HepG2 (cell line): ENCODE data around the gene SYNGR4. TPM values are rescaled to one million over a fixed set of nuclear protein-coding genes. Genes with fewer than 3 reads are reported as not detected.

Source experiments
- HMG20B ChIP-seq: conservative IDR thresholded peaks from 2 replicates; pipeline ENCODE4 v1.6.1; 2016; ENCODE audit warnings: missing genetic modification reagents, missing compliant biosample characterization
- HMGA1 ChIP-seq: sonication (generic); formaldehyde crosslinking; conservative IDR thresholded peaks from 2 replicates; pipeline ENCODE4 v1.4.0; 2020; ENCODE audit warnings: missing genetic modification reagents
- KLF16 ChIP-seq, 2 experiments: sonication (generic) in 1 of 2; formaldehyde crosslinking in 1 of 2; IDR thresholded peaks; 2 replicates each; pipeline versions ENCODE4 v1.6.1 to v1.8.0; 2016 to 2023; ENCODE audit warnings: missing genetic modification reagents in 2 of 2, missing compliant biosample characterization in 1 of 2
- MLLT10 ChIP-seq: sonication (generic); formaldehyde crosslinking; IDR thresholded peaks from 2 replicates; pipeline ENCODE4 v1.4.0; 2020; ENCODE audit warnings: missing genetic modification reagents
- MTA3 ChIP-seq: sonication (generic); formaldehyde crosslinking; IDR thresholded peaks from 2 replicates; pipeline ENCODE4 v1.4.0; 2020; ENCODE audit warnings: missing genetic modification reagents
- NCOA5 ChIP-seq: sonication (generic); formaldehyde crosslinking; IDR thresholded peaks from 2 replicates; pipeline ENCODE4 v1.4.0; 2020; ENCODE audit warnings: missing genetic modification reagents
- RAD21 ChIP-seq: fragments of 450-650 bp; formaldehyde crosslinking; IDR thresholded peaks from 2 replicates; pipeline ENCODE4 v1.5.0; 2020; ENCODE audit warnings: mild to moderate bottlenecking
- RBAK ChIP-seq: sonication (generic); formaldehyde crosslinking; IDR thresholded peaks from 2 replicates; pipeline ENCODE4 v1.5.1; 2020; ENCODE audit warnings: mild to moderate bottlenecking, missing genetic modification reagents
- RBM22 ChIP-seq: fragments of 200-400 bp; formaldehyde crosslinking; optimal IDR thresholded peaks from 2 replicates; pipeline ENCODE3; 2017; ENCODE audit warnings: mild to moderate bottlenecking, low read length, moderate library complexity
- TEAD2 ChIP-seq: sonication (generic); formaldehyde crosslinking; IDR thresholded peaks from 2 replicates; pipeline ENCODE4 v1.9.0; 2021; ENCODE audit warnings: missing genetic modification reagents
- TEAD3 ChIP-seq: optimal IDR thresholded peaks from 2 replicates; pipeline ENCODE3; 2016; ENCODE audit warnings: borderline replicate concordance
- ZNF431 ChIP-seq: sonication (generic); formaldehyde crosslinking; IDR thresholded peaks from 2 replicates; pipeline ENCODE4 v1.9.0; 2022; ENCODE audit warnings: missing genetic modification reagents, low read depth, mild to moderate bottlenecking, borderline replicate concordance
- ZNF468 ChIP-seq: sonication (generic); formaldehyde crosslinking; IDR thresholded peaks from 2 replicates; pipeline ENCODE4 v1.8.0; 2022; ENCODE audit warnings: mild to moderate bottlenecking, moderate library complexity, missing genetic modification reagents
- ZNF709 ChIP-seq: sonication (generic); formaldehyde crosslinking; IDR thresholded peaks from 2 replicates; pipeline ENCODE4 v1.5.0; 2020; ENCODE audit warnings: mild to moderate bottlenecking, missing genetic modification reagents
- polyA plus RNA-seq, 8 experiments: library from polyadenylated mRNA; depleted of rRNA in 3 of 8; stranded (reverse) in 7 of 8; unstranded in 1 of 8; fragments of >200 nt; fragmentation: Illumina TruSeq in 4 of 8; extraction: Trizol in 4 of 8; gene quantifications; 2 replicates each; pipeline versions ENCODE4 v1.2.1 to v1.2.3, GENCODE V29; 2011 to 2016; ENCODE audit warnings: low read depth in 4 of 8, missing spikeins in 1 of 8, mixed read lengths in 1 of 8; ENCODE audit not compliant: insufficient read depth in 1 of 8
- total RNA-seq, 5 experiments: library from RNA; depleted of rRNA; stranded (reverse); fragments of >200 nt; fragmentation: Illumina TruSeq; extraction: Trizol; gene quantifications; 2 replicates each; pipeline ENCODE4 v1.2.3, GENCODE V29; 2016; ENCODE audit warnings: low read depth in 1 of 5
- TF ChIP-seq, protein P1 (sequence below): sonication (generic); formaldehyde crosslinking; IDR thresholded peaks from 2 replicates; pipeline ENCODE4 v1.4.0; 2020; ENCODE audit warnings: mild to moderate bottlenecking, missing genetic modification reagents, borderline replicate concordance
- TF ChIP-seq, protein P2 (sequence below): sonication (generic); formaldehyde crosslinking; IDR thresholded peaks from 2 replicates; pipeline ENCODE4 v1.8.0; 2022; ENCODE audit warnings: missing genetic modification reagents, low read depth, mild to moderate bottlenecking, borderline replicate concordance
- TF ChIP-seq, protein P3 (sequence below): sonication (generic); formaldehyde crosslinking; IDR thresholded peaks from 2 replicates; pipeline ENCODE4 v1.8.1; 2022; ENCODE audit warnings: low read depth, mild to moderate bottlenecking, missing genetic modification reagents

SYNGR4 gene
- total and polyA plus RNA-seq, 2 of the 13 experiments (the other 11 are each of a cell fraction or from before 2014, with no cell fraction given) = not detected

DNA sequence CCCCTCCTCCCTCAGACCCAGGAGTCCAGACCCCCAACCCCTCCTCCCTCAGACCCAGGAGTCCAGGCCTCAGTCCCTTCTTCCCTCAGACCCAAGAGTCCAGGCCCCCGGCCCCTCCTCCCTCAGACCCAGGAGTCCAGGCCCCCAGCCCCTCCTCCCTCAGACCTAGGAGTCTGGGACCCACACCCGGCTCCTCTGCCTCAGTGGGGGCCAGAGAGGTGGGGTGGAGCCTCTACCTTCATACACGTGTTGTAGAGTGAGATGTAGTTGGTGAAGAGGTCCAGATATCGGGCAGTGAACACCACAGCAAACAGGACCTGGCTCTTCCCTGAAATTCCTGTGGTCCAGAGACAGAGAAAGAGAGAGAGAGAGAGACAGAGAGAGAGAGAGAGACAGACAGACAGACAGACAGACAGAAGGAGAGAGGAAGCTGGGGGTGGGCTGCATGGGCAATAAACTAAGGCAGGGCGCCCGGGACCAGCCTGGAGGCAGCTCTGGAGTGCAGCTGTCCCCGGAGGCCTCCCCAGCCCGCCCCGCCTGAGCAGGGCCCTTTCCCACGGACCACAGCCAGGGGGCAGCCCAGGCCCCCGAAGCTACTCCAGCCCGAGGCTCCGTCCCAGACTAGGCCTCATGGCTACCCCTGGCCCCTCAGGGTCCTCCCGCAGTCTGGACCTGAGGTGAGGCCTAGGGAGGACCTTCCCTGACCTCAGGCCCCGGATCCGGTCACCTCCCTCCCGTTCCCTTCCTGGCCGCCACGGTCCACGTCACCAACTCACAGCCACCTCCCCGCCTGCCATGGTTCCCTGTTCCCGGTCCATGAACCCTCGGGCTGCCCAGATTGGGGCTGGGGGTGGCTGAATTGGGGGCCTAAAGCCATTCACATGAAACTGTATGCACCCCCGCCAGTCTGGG is 26.3 kb downstream of the SYNGR4 start (continued):
- peak; percentile 23 for TF ChIP-seq TEAD3 (CRISPR knock-in tag)
- 0 out of 2 replicates have a peak, but pooled peaks have one; percentile 80 for TF ChIP-seq ZNF431 (CRISPR knock-in tag)
- no peak for TF ChIP-seq MTA3
- TF ChIP-seq NCOA5 (CRISPR knock-in tag) = no peak
- no peak for TF ChIP-seq TEAD2
- TF ChIP-seq HMG20B = no peak
- peak in 1 of 2 experiments; percentile 66; a peak in 1 of 4 replicates for TF ChIP-seq KLF16 (CRISPR knock-in tag; IDR thresholded peaks at IDR 0.05)
- TF ChIP-seq, protein P1, sequence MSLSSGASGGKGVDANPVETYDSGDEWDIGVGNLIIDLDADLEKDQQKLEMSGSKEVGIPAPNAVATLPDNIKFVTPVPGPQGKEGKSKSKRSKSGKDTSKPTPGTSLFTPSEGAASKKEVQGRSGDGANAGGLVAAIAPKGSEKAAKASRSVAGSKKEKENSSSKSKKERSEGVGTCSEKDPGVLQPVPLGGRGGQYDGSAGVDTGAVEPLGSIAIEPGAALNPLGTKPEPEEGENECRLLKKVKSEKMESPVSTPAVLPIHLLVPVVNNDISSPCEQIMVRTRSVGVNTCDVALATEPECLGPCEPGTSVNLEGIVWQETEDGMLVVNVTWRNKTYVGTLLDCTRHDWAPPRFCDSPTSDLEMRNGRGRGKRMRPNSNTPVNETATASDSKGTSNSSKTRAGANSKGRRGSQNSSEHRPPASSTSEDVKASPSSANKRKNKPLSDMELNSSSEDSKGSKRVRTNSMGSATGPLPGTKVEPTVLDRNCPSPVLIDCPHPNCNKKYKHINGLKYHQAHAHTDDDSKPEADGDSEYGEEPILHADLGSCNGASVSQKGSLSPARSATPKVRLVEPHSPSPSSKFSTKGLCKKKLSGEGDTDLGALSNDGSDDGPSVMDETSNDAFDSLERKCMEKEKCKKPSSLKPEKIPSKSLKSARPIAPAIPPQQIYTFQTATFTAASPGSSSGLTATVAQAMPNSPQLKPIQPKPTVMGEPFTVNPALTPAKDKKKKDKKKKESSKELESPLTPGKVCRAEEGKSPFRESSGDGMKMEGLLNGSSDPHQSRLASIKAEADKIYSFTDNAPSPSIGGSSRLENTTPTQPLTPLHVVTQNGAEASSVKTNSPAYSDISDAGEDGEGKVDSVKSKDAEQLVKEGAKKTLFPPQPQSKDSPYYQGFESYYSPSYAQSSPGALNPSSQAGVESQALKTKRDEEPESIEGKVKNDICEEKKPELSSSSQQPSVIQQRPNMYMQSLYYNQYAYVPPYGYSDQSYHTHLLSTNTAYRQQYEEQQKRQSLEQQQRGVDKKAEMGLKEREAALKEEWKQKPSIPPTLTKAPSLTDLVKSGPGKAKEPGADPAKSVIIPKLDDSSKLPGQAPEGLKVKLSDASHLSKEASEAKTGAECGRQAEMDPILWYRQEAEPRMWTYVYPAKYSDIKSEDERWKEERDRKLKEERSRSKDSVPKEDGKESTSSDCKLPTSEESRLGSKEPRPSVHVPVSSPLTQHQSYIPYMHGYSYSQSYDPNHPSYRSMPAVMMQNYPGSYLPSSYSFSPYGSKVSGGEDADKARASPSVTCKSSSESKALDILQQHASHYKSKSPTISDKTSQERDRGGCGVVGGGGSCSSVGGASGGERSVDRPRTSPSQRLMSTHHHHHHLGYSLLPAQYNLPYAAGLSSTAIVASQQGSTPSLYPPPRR (CRISPR knock-in tag) = peak; percentile 59
- no peak for TF ChIP-seq RBAK (CRISPR knock-in tag)
- no peak; the same call in 1 of the 2 replicates for TF ChIP-seq ZNF709 (CRISPR knock-in tag)
- TF ChIP-seq HMGA1 (CRISPR knock-in tag) = no peak
- TF ChIP-seq, protein P2, sequence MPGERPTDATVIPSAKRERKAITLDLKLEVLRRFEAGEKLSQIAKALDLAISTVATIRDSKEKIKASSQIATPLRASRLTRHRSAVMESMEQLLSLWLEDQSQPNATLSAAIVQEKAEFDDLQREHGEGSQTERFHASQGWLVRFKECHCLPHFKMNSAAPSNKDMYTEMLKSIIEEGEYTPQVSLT (CRISPR knock-in tag) = no peak
- no peak for TF ChIP-seq ZNF468 (CRISPR knock-in tag)
- TF ChIP-seq RAD21 (CRISPR knock-in tag) = peak; percentile 57
- TF ChIP-seq RBM22 = peak; percentile 18
- TF ChIP-seq, protein P3, sequence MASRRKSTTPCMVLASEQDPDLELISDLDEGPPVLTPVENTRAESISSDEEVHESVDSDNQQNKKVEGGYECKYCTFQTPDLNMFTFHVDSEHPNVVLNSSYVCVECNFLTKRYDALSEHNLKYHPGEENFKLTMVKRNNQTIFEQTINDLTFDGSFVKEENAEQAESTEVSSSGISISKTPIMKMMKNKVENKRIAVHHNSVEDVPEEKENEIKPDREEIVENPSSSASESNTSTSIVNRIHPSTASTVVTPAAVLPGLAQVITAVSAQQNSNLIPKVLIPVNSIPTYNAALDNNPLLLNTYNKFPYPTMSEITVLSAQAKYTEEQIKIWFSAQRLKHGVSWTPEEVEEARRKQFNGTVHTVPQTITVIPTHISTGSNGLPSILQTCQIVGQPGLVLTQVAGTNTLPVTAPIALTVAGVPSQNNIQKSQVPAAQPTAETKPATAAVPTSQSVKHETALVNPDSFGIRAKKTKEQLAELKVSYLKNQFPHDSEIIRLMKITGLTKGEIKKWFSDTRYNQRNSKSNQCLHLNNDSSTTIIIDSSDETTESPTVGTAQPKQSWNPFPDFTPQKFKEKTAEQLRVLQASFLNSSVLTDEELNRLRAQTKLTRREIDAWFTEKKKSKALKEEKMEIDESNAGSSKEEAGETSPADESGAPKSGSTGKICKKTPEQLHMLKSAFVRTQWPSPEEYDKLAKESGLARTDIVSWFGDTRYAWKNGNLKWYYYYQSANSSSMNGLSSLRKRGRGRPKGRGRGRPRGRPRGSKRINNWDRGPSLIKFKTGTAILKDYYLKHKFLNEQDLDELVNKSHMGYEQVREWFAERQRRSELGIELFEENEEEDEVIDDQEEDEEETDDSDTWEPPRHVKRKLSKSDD (CRISPR knock-in tag) = no peak
- TF ChIP-seq MLLT10 (CRISPR knock-in tag) = no peak
